ENCODE results near the gene IL18BP.

DNA sequence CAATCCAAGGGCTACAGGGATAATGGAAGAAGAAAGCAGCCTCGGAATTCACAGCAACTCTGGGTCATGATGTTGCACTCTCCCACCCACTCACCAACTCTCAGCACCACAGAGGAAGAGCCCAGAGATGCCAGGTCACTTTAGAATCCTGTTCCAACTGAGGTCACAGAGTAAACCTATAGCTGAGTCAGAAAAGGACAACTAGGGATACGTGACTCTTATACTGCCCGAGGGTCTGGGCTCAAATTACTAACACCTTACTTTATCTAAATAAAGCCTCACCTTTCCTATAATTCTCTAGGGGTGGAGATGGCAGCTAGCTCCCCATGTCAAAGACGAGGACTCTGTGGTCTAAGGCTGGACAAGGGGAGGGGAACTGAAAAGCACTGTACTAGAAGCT lies 24.6 kb downstream of the IL18BP start:
- TF ChIP-seq, protein P1, sequence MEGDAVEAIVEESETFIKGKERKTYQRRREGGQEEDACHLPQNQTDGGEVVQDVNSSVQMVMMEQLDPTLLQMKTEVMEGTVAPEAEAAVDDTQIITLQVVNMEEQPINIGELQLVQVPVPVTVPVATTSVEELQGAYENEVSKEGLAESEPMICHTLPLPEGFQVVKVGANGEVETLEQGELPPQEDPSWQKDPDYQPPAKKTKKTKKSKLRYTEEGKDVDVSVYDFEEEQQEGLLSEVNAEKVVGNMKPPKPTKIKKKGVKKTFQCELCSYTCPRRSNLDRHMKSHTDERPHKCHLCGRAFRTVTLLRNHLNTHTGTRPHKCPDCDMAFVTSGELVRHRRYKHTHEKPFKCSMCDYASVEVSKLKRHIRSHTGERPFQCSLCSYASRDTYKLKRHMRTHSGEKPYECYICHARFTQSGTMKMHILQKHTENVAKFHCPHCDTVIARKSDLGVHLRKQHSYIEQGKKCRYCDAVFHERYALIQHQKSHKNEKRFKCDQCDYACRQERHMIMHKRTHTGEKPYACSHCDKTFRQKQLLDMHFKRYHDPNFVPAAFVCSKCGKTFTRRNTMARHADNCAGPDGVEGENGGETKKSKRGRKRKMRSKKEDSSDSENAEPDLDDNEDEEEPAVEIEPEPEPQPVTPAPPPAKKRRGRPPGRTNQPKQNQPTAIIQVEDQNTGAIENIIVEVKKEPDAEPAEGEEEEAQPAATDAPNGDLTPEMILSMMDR (IDR thresholded peaks at IDR 0.05; ENCODE audit: insufficient read depth, low read length, poor library complexity, severe bottlenecking): no peak
- no peak for TF ChIP-seq EZH2phosphoT487 (conservative IDR thresholded peaks at IDR 0.05; ENCODE audit: low read length)
